ENCODE measurements around the gene TGFBR3L.
A peak's percentile ranks its signal among the peaks of the same experiment; 100 is the strongest.
"Not testable (repeated sequence)": the region's sequence is repeated elsewhere in the genome, so short reads cannot be mapped to it uniquely, and the experiment has no call there.

Gene TGFBR3L

DNA sequence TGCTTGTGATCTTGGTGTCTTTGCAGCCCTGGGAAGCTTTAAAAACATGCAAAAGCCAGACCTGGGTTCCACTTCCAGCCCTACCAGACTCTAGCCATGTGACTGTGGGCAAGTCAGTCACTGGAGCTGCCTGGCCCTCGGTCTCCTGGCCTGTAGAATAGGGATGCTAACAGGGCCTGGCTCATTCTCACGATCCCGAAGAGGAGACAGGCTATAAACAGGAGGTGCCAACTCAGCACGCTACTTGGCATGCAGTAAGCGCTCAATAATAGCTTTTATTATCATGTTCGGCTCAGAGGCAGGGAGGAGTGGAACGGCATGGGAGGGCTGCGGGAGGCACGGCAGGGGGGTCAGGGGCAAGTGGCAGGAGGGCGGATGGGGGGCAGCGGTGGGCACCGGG, 9.6 kb downstream of the TGFBR3L start:
- in situ Hi-C loops (cut with MboI; ENCODE audit: low pct_unique_long_range_greater_than_20kb, low sequenced_read_pairs) = no loop called here

GRCh38 chr19:7924651-7925170, 10.1 kb downstream of the TGFBR3L start:
- in situ Hi-C loops (cut with MboI; ENCODE audit: low pct_unique_long_range_greater_than_20kb, low sequenced_read_pairs) = no loop called here
- DNase-seq = no peak

More for the DNA sequence above, 9.6 kb downstream of the TGFBR3L start:
- no peak for DNase-seq

- DNase-seq = peak; percentile 88
- in situ Hi-C loops (cut with MboI; ENCODE audit: low pct_unique_long_range_greater_than_20kb, low sequenced_read_pairs) = no loop called here
Observed at GRCh38 chr19:7925171-7925851, 10.7 kb downstream of the TGFBR3L start.

- DNase-seq = peak; percentile 29
- in situ Hi-C loops (cut with MboI; ENCODE audit: low pct_unique_long_range_greater_than_20kb, low sequenced_read_pairs) = no loop called here
Observed at GRCh38 chr19:7926021-7926726, 11.5 kb downstream of the TGFBR3L start, which contains the start of gene CTXN1. CTXN1 (minus strand) TSS chr19:7926135; CDS start chr19:7925538, 597 bp downstream.

DNA sequence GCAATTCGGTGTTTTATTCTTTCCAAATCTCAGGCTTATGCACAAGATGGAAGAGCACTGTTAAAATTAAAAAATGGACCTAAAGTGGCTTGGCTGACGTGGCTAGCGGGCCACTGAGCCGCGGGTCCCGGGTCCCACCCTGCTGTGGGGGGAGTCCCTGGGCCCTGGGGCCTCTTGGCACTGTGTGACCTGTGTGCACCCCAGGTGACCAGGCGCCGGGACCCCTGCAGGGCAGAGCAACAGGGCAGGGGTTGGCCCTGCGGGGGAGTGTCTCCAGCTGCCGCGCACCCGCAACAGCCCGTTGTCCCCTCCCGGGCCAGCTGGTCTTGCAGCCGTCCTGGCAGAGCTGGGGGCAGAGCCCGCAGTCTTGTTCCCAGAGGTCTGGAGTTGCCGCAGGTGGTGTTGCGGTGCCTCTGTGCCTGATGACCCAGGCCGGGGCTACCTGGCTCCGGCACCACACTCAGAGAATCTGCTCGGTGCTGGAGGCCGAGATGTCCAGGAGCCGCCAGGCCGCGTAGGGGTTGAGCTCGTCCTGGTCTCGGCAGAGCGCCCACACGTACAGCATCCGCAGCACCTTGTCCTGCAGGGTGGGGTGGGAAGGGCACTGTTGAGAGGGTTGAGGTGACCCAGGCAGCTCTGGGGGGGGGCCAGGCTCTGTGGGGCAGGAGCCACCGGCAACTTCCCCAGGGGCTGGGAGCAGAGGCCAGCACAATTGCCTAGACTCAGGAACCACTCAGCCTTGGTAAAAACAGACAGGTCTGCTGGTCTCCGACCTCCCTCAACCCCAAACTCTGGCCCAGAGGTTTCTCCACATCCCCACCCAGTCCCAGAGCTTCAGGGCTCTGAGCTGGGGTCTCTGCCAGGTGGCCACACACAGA, 12.3 kb downstream of the TGFBR3L start:
- no peak for DNase-seq
- in situ Hi-C loops (cut with MboI; ENCODE audit: low pct_unique_long_range_greater_than_20kb, low sequenced_read_pairs) = no loop called here

DNA sequence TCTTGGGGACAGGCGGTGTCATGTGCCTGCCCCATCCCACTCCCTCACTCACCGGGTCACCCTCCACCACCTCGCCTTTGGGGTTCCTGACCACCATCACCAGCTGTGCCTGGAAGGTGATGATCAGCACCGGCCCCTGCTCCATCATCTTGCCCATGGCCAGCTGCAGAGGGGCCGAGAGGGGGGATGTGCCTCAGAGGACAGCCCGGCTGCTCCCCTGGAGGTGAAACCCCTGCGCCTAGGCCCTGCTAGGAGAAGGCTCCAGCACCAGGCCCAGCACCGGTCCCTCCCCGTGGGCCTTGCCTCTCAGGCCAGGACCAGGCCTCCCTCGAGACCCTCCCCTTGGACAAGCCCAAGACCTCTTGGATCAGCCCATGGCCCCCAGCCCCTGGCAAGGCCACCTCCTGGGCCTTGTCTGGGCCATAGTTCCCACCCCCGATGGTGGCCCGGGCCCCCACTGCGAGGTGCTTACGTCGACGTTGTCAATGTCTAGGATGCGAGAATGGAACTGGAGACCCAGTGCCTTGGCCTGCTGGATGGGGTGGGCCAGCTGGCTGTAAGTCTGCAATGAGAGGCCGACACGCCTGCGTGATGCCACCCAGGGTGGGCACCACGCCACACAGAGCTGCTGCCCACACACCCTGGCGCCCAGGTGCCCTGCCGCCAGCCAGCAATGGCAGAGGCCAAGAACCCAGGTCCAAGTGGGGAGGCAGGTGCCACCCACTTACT, 13.1 kb downstream of the TGFBR3L start:
- DNase-seq = no peak
- in situ Hi-C loops (cut with MboI; ENCODE audit: low pct_unique_long_range_greater_than_20kb, low sequenced_read_pairs) = no loop called here

DNA sequence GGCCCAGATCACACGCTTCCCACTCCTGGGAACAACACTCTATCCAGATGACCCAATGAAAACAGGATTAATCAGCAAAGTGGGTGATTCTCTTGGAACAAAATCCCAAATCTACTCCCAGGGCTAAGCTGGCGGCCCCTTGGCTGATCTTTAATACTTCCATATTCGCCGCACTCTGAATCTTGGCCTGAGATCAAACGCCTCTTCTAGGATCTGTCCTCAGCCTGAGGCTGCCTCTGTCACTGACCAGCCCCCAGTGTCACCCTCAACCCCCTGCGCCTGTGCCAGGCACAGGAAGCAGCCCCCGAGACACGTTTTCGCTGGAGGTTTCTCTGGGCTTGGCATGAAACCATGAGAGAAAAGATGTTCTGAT, 13.7 kb downstream of the TGFBR3L start:
- in situ Hi-C loops (cut with MboI; ENCODE audit: low pct_unique_long_range_greater_than_20kb, low sequenced_read_pairs) = no loop called here
- no peak for DNase-seq

DNA sequence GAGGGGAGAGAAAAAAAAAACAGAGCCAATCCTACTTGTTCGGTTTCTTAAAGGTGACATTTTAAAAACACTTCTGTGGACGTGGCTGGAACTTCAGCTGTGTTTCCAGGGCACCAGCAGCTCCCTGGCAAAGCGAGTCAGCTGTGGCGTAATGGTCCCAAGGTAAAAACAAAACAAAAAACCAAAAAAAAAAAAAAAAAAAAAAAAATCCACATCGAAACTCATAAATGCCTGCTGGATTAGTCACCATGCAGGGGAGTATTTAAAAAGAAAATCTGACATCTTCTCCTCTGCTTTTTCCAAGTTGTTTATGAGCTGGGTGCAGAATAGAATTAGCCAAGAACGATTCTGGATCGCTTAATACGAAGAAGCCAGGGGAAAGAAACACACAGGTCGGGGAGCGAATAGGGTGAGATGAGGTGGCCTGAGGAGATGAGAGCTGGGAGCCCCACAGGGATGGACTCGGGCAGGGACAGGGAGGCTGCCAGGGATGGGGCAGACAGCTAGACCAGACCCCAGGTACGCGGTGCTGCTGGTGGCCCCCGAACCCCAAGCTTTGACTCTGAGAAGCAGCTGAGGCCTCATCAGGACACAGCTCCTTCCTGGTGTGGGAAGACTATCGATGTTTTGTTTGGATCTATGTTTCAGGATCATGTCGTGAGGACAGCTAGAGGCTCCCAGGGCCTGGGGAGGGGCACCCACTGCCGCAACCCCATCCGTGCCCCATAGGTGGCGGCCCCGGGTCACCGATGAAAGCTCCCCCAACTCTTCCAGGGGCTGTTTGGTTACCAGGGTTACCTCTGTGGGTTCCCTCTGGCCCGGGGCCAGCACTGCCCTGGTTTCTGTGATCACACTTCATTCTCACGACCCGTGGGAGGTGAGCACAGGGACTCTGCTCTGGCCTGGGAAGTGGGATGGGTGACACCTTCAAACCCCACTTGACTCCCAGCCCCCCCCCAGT, 14.4 kb downstream of the TGFBR3L start:
- peak; percentile 86 for DNase-seq
- in situ Hi-C loops (cut with MboI; ENCODE audit: low pct_unique_long_range_greater_than_20kb, low sequenced_read_pairs) = no loop called here

DNA sequence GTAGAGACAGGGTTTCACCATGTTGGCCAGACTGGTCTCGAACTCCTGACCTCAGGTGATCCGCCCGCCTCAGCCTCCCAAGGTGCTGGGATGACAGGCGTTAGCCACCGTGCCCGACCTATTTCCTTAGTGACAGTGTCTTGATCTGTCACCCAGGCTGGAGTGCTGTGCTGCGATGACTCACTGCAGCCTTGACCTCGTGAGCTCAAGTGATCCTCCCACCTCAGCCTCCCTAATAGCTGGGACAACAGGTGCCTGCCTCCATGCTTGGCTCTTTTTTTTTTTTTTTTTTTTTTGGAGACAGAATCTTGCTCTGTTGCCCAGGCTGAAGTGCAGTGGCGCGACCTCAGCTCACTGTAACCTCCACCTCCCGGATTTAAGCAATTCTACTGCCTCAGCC, 15.4 kb downstream of the TGFBR3L start:
- DNase-seq; in situ Hi-C loops (cut with MboI; ENCODE audit: low pct_unique_long_range_greater_than_20kb, low sequenced_read_pairs): not testable (repeated sequence)

DNA sequence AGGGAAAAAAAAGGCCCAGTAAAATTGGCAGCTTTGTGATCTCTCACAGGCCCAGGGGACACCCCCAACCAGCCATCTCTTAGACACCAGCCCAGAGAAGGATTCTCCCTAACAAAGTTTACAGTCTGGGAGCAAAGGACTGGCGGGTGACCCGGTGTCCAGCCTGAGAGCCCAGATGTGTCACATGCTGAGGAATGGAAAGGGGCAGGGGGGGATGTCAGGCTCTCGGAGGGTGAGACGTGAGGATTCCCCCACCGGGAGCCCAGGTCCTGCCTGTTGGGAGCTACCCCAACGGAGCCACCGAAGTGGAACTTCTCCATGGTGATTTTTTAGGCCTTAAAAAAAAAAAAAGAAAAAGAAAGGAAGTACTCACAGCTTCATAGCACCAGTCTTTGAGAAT, 16.1 kb downstream of the TGFBR3L start:
- DNase-seq = no peak
- in situ Hi-C loops (cut with MboI; ENCODE audit: low pct_unique_long_range_greater_than_20kb, low sequenced_read_pairs) = no loop called here

- in situ Hi-C loops (cut with MboI; ENCODE audit: low pct_unique_long_range_greater_than_20kb, low sequenced_read_pairs) = no loop called here
- DNase-seq = no peak
Observed at GRCh38 chr19:7931221-7932061, 16.8 kb downstream of the TGFBR3L start.

DNA sequence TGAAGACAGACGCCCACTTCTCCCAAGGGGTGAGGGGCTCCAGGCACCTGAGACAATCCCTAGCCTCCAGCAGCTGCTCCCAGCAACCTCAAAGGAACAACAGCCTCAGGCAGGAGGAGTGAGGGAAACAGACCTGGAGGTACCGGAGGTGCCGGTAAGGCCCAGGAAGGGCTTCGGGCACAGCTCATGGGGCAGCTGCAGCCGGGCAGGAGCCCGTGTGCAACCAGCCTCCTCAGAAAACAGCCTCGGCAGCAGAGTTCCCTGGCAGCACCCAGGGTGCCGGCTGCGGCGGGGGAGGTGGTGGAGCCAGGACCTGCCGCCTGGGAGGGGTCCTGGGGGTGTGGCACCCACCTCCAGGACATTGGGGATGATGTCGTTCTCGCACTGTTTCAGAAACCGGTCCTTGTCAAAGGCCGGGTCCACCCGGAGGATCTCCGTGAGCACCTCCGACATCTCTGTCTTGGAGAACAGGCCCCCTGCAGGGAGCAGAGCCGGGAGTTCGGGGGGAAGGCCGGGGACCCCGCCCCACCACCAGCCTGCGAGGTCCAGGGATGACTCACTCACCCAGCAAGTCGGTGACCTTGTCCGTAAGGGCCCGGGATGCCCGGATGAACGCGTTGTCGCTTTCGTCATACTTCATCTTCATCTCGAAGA, 17.8 kb downstream of the TGFBR3L start:
- in situ Hi-C loops (cut with MboI; ENCODE audit: low pct_unique_long_range_greater_than_20kb, low sequenced_read_pairs) = no loop called here
- no peak for DNase-seq

DNA sequence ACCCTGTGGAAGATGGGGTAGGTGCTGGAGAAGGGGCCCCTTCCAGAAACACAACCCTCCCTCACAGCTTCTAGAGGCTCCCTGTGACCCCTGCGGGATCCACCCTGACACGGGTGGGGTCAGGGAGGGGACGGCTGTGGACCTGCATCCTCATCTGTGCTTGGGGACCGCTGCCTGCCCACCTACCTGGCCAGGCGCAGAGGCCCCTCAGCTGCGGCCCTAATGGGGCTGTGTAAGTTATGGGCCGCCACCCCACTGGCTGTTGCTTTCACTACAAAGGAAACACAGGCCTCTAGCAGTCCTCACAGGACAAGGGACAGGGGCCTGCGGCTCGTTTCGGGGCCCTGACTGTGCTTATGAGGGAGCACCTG, 18.3 kb downstream of the TGFBR3L start:
- in situ Hi-C loops (cut with MboI; ENCODE audit: low pct_unique_long_range_greater_than_20kb, low sequenced_read_pairs) = no loop called here

DNA sequence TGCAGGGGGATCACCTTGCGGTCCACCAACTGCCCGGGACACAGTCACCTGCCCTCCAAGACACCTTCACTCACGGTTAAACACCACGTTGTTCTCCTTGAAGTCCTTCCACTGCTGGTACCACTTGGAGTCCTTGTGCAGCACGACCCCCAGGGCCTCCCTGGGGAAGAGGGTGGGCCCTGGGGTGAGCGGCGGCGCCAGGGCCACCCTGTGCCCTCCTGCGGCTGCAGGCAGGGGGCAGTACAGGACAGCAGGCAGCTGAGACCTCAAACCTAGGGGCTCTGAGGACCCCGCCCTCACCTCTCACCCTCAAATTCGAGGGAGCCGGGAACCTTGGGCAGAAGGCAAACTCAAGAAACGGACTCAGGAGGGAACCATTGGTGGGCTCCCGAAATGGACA, 18.8 kb downstream of the TGFBR3L start:
- no peak for DNase-seq
- in situ Hi-C loops (cut with MboI; ENCODE audit: low pct_unique_long_range_greater_than_20kb, low sequenced_read_pairs) = no loop called here

More for the DNA sequence above, 18.3 kb downstream of the TGFBR3L start:
- no peak for DNase-seq

DNA sequence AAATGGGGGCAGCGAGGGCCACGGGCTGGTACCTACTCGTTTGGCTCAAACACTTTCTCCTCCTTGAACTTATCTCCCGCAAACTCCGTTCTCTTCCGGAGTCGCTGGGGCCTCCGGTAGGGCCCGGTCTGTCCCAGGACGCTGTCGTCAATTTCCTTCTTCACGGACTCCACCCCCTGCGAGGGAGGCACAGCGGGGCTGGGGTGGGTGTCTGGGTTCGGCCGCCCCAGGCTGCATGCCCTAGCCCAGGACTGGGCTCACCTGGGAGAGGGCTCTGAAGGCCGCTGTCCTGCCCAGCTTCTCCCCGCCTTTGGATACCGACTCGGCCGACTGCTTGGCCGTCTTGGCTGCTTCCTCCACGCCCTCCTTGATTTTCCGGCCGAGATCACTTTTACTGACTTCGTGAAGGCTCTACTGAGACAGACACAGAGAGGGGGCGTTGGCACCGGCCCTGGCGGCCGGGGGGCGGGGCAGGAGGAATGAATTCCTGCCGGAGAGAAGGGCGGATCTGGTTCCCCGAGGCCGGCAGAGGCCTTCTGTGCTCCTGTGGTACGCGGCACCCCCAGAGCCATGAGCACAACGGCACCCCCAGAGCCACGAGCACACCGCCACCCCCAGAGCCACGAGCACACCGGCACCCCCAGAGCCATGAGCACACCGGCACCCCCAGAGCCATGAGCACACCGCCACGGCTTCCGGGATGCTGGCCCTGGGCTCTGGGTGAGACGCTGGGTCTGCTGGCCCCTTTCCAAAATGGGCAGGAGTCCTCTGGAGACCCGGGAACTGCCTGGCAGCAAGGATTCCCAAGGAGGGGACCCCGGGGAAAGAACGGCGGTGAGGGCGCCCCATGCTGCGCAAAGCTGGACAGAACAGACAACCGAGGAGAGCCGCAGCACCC, 19.4 kb downstream of the TGFBR3L start:
- DNase-seq = no peak
- in situ Hi-C loops (cut with MboI; ENCODE audit: low pct_unique_long_range_greater_than_20kb, low sequenced_read_pairs) = no loop called here

- no peak for DNase-seq
- in situ Hi-C loops (cut with MboI; ENCODE audit: low pct_unique_long_range_greater_than_20kb, low sequenced_read_pairs) = no loop called here
Observed at GRCh38 chr19:7934766-7935165, 20.1 kb downstream of the TGFBR3L start.
